GM21786 (cell line): ENCODE data around the gene SALL4.
"Not testable (repeated sequence)": the region's sequence is repeated elsewhere in the genome, so short reads cannot be mapped to it uniquely, and the experiment has no call there.

ENCODE experiments used
- ATAC-seq: cut with Tn5 transposase; IDR thresholded peaks from one replicate; pipeline ENCODE4 v1.9.1; 2021; ENCODE audit not compliant: unreplicated experiment

Gene SALL4

GRCh38 chr20:51803148-51803854, 980 bp upstream of the SALL4 start:
- ATAC-seq, result no peak

GRCh38 chr20:51801823-51802123, 548 bp downstream of the SALL4 start:
- ATAC-seq, result no peak

GRCh38 chr20:51801122-51801822, 1.0 kb downstream of the SALL4 start:
- ATAC-seq, result no peak

- ATAC-seq, result no peak
Measured at GRCh38 chr20:51800872-51801121, 1.5 kb downstream of the SALL4 start.

GRCh38 chr20:51800060-51800871, 2.1 kb downstream of the SALL4 start:
- ATAC-seq, result no peak

- ATAC-seq, result no peak
Measured at GRCh38 chr20:51799401-51799860, 2.9 kb downstream of the SALL4 start.

- no peak for ATAC-seq
Measured at GRCh38 chr20:51797357-51798025, 4.8 kb downstream of the SALL4 start.

- ATAC-seq, result no peak
Measured at GRCh38 chr20:51796340-51796739, 6.0 kb downstream of the SALL4 start.

- no peak for ATAC-seq
Measured at GRCh38 chr20:51792960-51793359, 9.4 kb downstream of the SALL4 start.

GRCh38 chr20:51791626-51792025, 10.7 kb downstream of the SALL4 start:
- no peak for ATAC-seq

- ATAC-seq, result no peak
Measured at GRCh38 chr20:51790256-51790655, 12.1 kb downstream of the SALL4 start.

- no peak for ATAC-seq
Measured at GRCh38 chr20:51789434-51789833, 12.9 kb downstream of the SALL4 start.

GRCh38 chr20:51788822-51789221, 13.5 kb downstream of the SALL4 start:
- ATAC-seq, result no peak

GRCh38 chr20:51784299-51784698, 18.0 kb downstream of the SALL4 start:
- ATAC-seq, result no peak

GRCh38 chr20:51778229-51778759, 24.0 kb downstream of the SALL4 start:
- ATAC-seq, result not testable (repeated sequence)

- ATAC-seq, result no peak
Measured at GRCh38 chr20:51775241-51775640, 27.1 kb downstream of the SALL4 start.

GRCh38 chr20:51772236-51772635, 30.1 kb downstream of the SALL4 start:
- no peak for ATAC-seq

GRCh38 chr20:51769976-51770615, 32.2 kb downstream of the SALL4 start:
- no peak for ATAC-seq

GRCh38 chr20:51768759-51769517, 33.4 kb downstream of the SALL4 start:
- ATAC-seq, result no peak
